Spleen (tissue), 11 donors: ENCODE results near the gene C20orf144. TPM values are rescaled to one million over a fixed set of nuclear protein-coding genes. Genes with fewer than 3 reads are reported as not detected.

Experiments used
- DNase-seq: peaks from one replicate; pipeline ENCODE4 v3.0.0-alpha.2; 2020
- H3K27ac ChIP-seq, 8 donors: fragments of 200-600 bp; sonication (generic) in 7 of 8; 1 replicate in 4 of 8; 2 replicates in 4 of 8; pipeline versions ENCODE4 v1.5.0 to v1.8.0; 2016 to 2021; ENCODE audit warnings: inconsistent platforms in 4 of 8, mild to moderate bottlenecking in 4 of 8, moderate library complexity in 1 of 8
- H3K27me3 ChIP-seq, 7 donors: fragments of 200-600 bp; sonication (generic) in 6 of 7; replicated peaks in 1 of 7; 1 replicate in 4 of 7; 2 replicates in 3 of 7; pipeline versions ENCODE4 v1.5.0 to v1.8.0; 2016 to 2021; ENCODE audit warnings: inconsistent platforms in 3 of 7, mild to moderate bottlenecking in 1 of 7
- H3K36me3 ChIP-seq, 6 donors: fragments of 200-600 bp; sonication (generic) in 5 of 6; 1 replicate in 4 of 6; 2 replicates in 2 of 6; pipeline versions ENCODE4 v1.5.0 to v1.8.0; 2016 to 2021; ENCODE audit warnings: inconsistent platforms in 2 of 6
- H3K4me1 ChIP-seq, 6 donors: fragments of 200-600 bp; sonication (generic) in 5 of 6; 1 replicate in 3 of 6; 2 replicates in 3 of 6; pipeline versions ENCODE4 v1.5.0 to v1.8.0; 2016 to 2021; ENCODE audit warnings: inconsistent platforms in 3 of 6
- H3K4me3 ChIP-seq, 8 donors: fragments of 200-600 bp; sonication (generic) in 7 of 8; 1 replicate in 4 of 8; 2 replicates in 4 of 8; pipeline versions ENCODE4 v1.5.0 to v1.8.0; 2016 to 2021; ENCODE audit warnings: inconsistent platforms in 4 of 8, mild to moderate bottlenecking in 4 of 8, moderate library complexity in 2 of 8
- H3K9me3 ChIP-seq, 8 donors: fragments of 200-600 bp; sonication (generic) in 7 of 8; 1 replicate in 4 of 8; 2 replicates in 4 of 8; pipeline versions ENCODE4 v1.5.0 to v1.8.0; 2016 to 2021; ENCODE audit warnings: inconsistent platforms in 4 of 8
- CTCF ChIP-seq, 11 experiments: fragments of 200-600 bp in 7 of 11; fragments of 450-650 bp in 4 of 11; sonication (generic) in 4 of 11; IDR thresholded peaks in 8 of 11; conservative IDR thresholded peaks in 3 of 11; 1 replicate in 7 of 11; 2 replicates in 4 of 11; pipeline versions ENCODE4 v1.4.0 to v1.8.0; 2016 to 2021; ENCODE audit warnings: antibody characterized with exemption in 11 of 11, inconsistent platforms in 4 of 11, mild to moderate bottlenecking in 1 of 11
- POLR2A ChIP-seq, 3 donors: fragments of 450-650 bp; IDR thresholded peaks; one replicate each; pipeline ENCODE4 v1.5.1; 2017; ENCODE audit warnings: antibody characterized with exemption in 3 of 3, mild to moderate bottlenecking in 1 of 3
- POLR2AphosphoS5 ChIP-seq, 3 donors: sonication (generic); formaldehyde crosslinking; IDR thresholded peaks; one replicate each; pipeline ENCODE4 v1.5.1; 2017; ENCODE audit warnings: antibody characterized with exemption in 3 of 3
- WGBS, 5 donors: extraction: QIAGEN DNeasy Blood & Tissue Kit in 3 of 5; methylation state at CpG; one replicate each; pipeline versions ENCODE4 v1.1.5 to v1.1.7; 2013 to 2018; 5-methylcytosine and 5-hydroxymethylcytosine counted together
- intact Hi-C: fragments of 100-400 bp; cut with DNase I; formaldehyde crosslinking; loops from one replicate; pipeline ENCODE4 v1.15.0; 2023; ENCODE audit warnings: low total_unique reads
- polyA plus RNA-seq, 3 donors: library from polyadenylated mRNA; stranded (reverse); fragments of 200-250 nt; gene quantifications; one replicate each; pipeline ENCODE4 v1.2.1, GENCODE V29; 2013
- total RNA-seq, 7 donors: library from RNA; depleted of rRNA in 3 of 7; stranded (reverse); fragments of >200 nt in 3 of 7; fragmentation: NEBNext Ultra II Directional in 4 of 7; extraction: Animal tissue kit (Norgen Biotek cat#: 25700) in 4 of 7; gene quantifications; one replicate each; pipeline versions ENCODE4 v1.1.0 to v1.2.1, GENCODE V29; 2016 to 2021
- donor health status: healthy with polysubstance abuse.
- donor health status: DM: no; HTN: no; CAD: no; lungs with moderate emphysema.
- donor health status: DM: no; HTN: no; CAD: no.
- donor health status: Bipolar disorder and iron deficiency.
- donor health status: healthy.
- donor health status: DM: no; HTN: no; CAD: no.
- donor health status: DM: yes; HTN: yes; CAD: no.

The C20orf144 gene
- total and polyA plus RNA-seq, 10 donors, result 0.06 to 0.14 (median 0.09) TPM; not detected in 7

GRCh38 chr20:33658510-33658909 is 3.6 kb upstream of the C20orf144 start:
- Histone ChIP-seq H3K36me3 (peaks cover 0 to 39% (median 8%) of the 10 kb centered on the region in 6 donors), H3K27ac (no peak overlapping the region), H3K9me3 (no peaks in the 10 kb centered on the region), H3K27me3 (no peaks in the 10 kb centered on the region), H3K4me3 (no peak overlapping the region), H3K4me1 (peaks cover 0 to 18% (median 11%) of the 10 kb centered on the region in 6 donors)
- no peak for DNase-seq
- WGBS, 5 donors, result 90 to 95% (median 95%) methylated on average over 7 to 8 of the region's 8 CpGs
- intact Hi-C loops, result no loop called here
- no peak for TF ChIP-seq POLR2AphosphoS5 (IDR thresholded peaks at IDR 0.05)
- no peak for TF ChIP-seq POLR2A (IDR thresholded peaks at IDR 0.05)
- no peak for TF ChIP-seq CTCF (IDR thresholded peaks at IDR 0.05 in 8 of 11, conservative IDR thresholded peaks at IDR 0.05 in 3 of 11)

GRCh38 chr20:33658929-33659328 is 3.2 kb upstream of the C20orf144 start:
- Histone ChIP-seq H3K4me3 (no peak overlapping the region), H3K36me3 (peaks cover 0 to 39% (median 8%) of the 10 kb centered on the region in 6 donors), H3K27ac (no peak overlapping the region), H3K9me3 (no peaks in the 10 kb centered on the region), H3K27me3 (no peaks in the 10 kb centered on the region), H3K4me1 (peaks cover 0 to 17% (median 11%) of the 10 kb centered on the region in 6 donors)
- no peak for DNase-seq
- TF ChIP-seq POLR2AphosphoS5 (IDR thresholded peaks at IDR 0.05) (no peak), CTCF (IDR thresholded peaks at IDR 0.05 in 8 of 11, conservative IDR thresholded peaks at IDR 0.05 in 3 of 11) (no peak), POLR2A (IDR thresholded peaks at IDR 0.05) (no peak)
- intact Hi-C loops, result no loop called here
- WGBS, 5 donors, result 88 to 98% (median 97%) methylated on average over 4 of the region's 4 CpGs

GRCh38 chr20:33659341-33660034 is 2.6 kb upstream of the C20orf144 start:
- no peaks in the 10 kb centered on the region for H3K27me3 ChIP-seq
- peaks cover 0 to 39% (median 8%) of the 10 kb centered on the region in 6 donors for H3K36me3 ChIP-seq
- no peak overlapping the region for H3K4me3 ChIP-seq
- H3K4me1 ChIP-seq, result peaks cover 0 to 22% (median 17%) of the 10 kb centered on the region in 6 donors
- no peak for TF ChIP-seq POLR2A (IDR thresholded peaks at IDR 0.05)
- TF ChIP-seq CTCF (IDR thresholded peaks at IDR 0.05 in 8 of 11, conservative IDR thresholded peaks at IDR 0.05 in 3 of 11), result no peak
- TF ChIP-seq POLR2AphosphoS5 (IDR thresholded peaks at IDR 0.05), result no peak
- 94 to 97% (median 95%) methylated on average over 11 to 32 of the region's 32 CpGs for WGBS, 5 donors
- DNase-seq, result peak; percentile 69
- intact Hi-C loops, result no loop called here
- H3K27ac ChIP-seq, result no peak overlapping the region
- H3K9me3 ChIP-seq, result no peaks in the 10 kb centered on the region

- Histone ChIP-seq H3K4me1 (peaks cover 0 to 28% (median 21%) of the 10 kb centered on the region in 6 donors), H3K27me3 (no peaks in the 10 kb centered on the region), H3K36me3 (peaks cover 0 to 39% (median 8%) of the 10 kb centered on the region in 6 donors), H3K9me3 (no peaks in the 10 kb centered on the region), H3K27ac (no peak overlapping the region), H3K4me3 (no peak overlapping the region)
- DNase-seq, result no peak
- intact Hi-C loops, result no loop called here
- TF ChIP-seq POLR2AphosphoS5 (IDR thresholded peaks at IDR 0.05), result peak in 1 of 3 donors; percentile 7
- no peak for TF ChIP-seq POLR2A (IDR thresholded peaks at IDR 0.05)
- WGBS, 5 donors, result 88 to 97% (median 93%) methylated on average over 12 to 21 of the region's 21 CpGs
These were observed 2.0 kb upstream of the C20orf144 start for GRCh38 chr20:33660035-33660684.
